HG03378 (cell line): ENCODE measurements around the gene ACMSD.

Source experiments
- ATAC-seq: cut with Tn5 transposase; IDR thresholded peaks from one replicate; pipeline ENCODE4 v1.9.1; 2021; ENCODE audit warnings: mild to moderate bottlenecking, moderate library complexity; ENCODE audit not compliant: unreplicated experiment

The ACMSD gene

DNA sequence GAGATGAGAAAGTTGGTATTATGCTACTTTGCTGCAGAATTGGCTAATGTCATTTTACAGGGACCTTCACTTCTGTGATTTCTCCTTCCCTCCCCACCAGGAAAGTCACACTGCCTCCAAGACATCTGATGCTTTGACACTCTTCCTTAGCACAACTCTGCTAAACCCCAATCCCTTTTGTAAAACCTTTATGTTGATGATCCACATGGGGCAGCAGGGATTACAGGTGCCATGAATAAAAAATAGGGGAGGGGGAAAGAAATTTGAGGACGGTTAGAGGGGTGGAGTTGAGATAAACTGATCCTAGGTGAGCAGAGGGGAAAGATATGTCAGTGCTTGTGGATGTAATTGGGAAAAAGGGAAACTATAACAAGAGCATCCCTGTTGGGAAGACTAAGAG is 106.6 kb downstream of the ACMSD start:
- ATAC-seq, result no peak

DNA sequence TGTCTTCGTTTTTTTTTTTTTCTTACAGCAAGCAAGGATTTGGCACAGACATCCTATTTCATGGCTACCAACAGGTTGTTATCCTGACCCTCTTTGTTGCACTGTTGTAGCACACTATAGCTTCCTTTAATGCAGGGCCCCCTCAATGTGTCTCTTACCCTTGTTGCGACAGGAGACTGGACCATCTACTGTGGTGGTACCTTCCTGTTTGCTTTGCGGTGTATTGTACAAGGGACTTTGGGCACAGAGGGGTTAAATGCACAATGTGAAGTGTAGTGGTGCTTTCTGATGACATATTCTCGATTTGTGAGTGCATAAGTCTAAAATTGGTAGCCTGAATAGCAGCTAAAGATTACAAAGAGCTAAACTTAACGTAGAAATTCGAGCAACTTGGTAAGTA is 107.7 kb downstream of the ACMSD start:
- ATAC-seq, result no peak

DNA sequence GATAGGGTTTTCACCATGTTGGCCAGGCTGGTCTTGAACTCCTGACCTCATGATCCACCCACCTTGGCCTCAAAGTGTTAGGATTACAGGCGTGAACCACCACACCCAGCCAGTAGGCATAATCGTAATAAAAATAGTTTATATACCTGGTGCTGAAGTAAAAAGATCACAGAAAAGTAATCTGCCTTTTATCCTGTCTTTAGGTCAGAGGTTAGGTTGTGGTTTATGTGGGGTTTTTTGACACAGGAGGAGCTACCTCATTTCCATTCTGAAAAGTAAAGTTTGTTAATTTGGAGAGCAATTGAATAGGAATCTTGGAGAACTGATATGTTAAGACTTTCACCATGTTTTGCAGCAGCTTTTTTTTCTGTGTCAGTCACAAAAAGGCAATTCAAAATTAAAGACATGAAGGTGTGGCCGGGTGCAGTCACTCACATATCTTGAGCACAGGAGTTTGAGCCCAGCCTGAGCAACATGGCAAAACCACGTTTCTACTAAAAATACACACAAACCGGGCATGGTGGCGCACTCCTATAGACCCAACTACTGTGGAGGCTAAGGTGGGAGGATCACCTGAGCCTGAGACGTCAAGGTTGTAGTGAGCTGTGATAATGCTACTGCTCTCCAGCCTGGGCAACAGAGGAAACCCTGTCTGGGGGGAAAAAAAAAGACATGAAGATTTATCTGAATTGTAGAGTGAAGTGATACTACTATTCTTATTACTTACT is 111.7 kb downstream of the ACMSD start:
- ATAC-seq, result no peak

DNA sequence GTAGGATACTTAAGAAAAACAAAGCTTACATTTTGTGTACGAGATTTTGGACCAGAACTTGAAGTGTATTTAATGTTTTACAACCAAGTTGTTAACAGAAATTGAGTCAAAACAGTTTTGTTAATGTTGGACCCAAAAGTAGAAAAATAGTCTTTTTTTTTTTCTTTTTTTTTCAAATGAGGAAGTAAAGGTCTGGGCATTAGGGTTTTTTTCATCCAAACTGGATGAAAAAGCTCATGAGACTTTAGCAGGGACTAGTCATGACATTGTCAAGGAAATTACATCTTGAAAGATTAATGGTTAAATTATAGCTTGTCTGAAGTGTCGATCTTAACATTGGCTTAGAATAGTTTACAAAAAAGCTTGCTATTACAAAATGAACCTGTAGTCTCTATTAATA is 112.5 kb downstream of the ACMSD start:
- ATAC-seq, result no peak
